Gastrocnemius medialis (tissue), 4 donors: ENCODE results near the gene SH2D7.

Experiments
- POLR2A ChIP-seq, 2 donors: fragments of 450-650 bp; IDR thresholded peaks; one replicate each; pipeline ENCODE4 v1.6.1; 2017; ENCODE audit warnings: antibody characterized with exemption in 2 of 2, mild to moderate bottlenecking in 2 of 2, moderate library complexity in 2 of 2
- TF ChIP-seq, protein P1 (sequence below), 5 experiments: fragments of 450-650 bp in 3 of 5; fragments of 200-600 bp in 2 of 5; sonication (generic) in 2 of 5; IDR thresholded peaks in 4 of 5; conservative IDR thresholded peaks in 1 of 5; 1 replicate in 4 of 5; 2 replicates in 1 of 5; pipeline ENCODE4 v1.5.1; 2016 to 2019; ENCODE audit warnings: antibody characterized with exemption in 5 of 5, mild to moderate bottlenecking in 3 of 5, moderate library complexity in 3 of 5

- TF ChIP-seq, protein P1, sequence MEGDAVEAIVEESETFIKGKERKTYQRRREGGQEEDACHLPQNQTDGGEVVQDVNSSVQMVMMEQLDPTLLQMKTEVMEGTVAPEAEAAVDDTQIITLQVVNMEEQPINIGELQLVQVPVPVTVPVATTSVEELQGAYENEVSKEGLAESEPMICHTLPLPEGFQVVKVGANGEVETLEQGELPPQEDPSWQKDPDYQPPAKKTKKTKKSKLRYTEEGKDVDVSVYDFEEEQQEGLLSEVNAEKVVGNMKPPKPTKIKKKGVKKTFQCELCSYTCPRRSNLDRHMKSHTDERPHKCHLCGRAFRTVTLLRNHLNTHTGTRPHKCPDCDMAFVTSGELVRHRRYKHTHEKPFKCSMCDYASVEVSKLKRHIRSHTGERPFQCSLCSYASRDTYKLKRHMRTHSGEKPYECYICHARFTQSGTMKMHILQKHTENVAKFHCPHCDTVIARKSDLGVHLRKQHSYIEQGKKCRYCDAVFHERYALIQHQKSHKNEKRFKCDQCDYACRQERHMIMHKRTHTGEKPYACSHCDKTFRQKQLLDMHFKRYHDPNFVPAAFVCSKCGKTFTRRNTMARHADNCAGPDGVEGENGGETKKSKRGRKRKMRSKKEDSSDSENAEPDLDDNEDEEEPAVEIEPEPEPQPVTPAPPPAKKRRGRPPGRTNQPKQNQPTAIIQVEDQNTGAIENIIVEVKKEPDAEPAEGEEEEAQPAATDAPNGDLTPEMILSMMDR (IDR thresholded peaks at IDR 0.05 in 4 of 5, conservative IDR thresholded peaks at IDR 0.05 in 1 of 5), result no peak
- no peak for TF ChIP-seq POLR2A (IDR thresholded peaks at IDR 0.05)
Observed at GRCh38 chr15:78044407-78045155, 47.8 kb upstream of the SH2D7 start.
